ENCODE results near the gene CA7.
A peak's percentile ranks its signal among the peaks of the same experiment; 100 is the strongest.

The CA7 gene
- long read RNA-seq, partial matches to known transcripts: 0 of 1 reads
- long read RNA-seq, other reads (novel, unspliced or antisense): 1 of 1 reads

- no peak for DNase-seq (ENCODE audit: low read depth in 1 of 2, low spot score in 1 of 2)
- Histone ChIP-seq H3K4me3 (replicated peaks; ENCODE audit: insufficient read depth, low read length) (peak within 1 kb of the TSS; percentile 22), H3K27ac (replicated peaks) (no peak within 1 kb of the TSS), H3K27me3 (ENCODE audit: insufficient read depth, poor library complexity, severe bottlenecking) (peaks cover 18% of the 10 kb centered on the region)
- TF ChIP-seq GABPA (IDR thresholded peaks at IDR 0.05; ENCODE audit: low read depth): no peak
- no peak for TF ChIP-seq POLR2AphosphoS5 (IDR thresholded peaks at IDR 0.05; ENCODE audit: low read depth)
These were observed at the start of gene CA7 for GRCh38 chr16:66844342-66845079. TSS of gene CA7 (plus strand) at chr16:66844414. CDS start at chr16:66844488, 74 bp downstream.

GRCh38 chr16:66798161-66798560 lies 46.1 kb upstream of the CA7 start:
- TF ChIP-seq GABPA (IDR thresholded peaks at IDR 0.05; ENCODE audit: low read depth): no peak
- TF ChIP-seq SPI1 (IDR thresholded peaks at IDR 0.05; ENCODE audit: borderline replicate concordance, low read depth): no peak
- TF ChIP-seq REST (IDR thresholded peaks at IDR 0.05; ENCODE audit: insufficient replicate concordance, low read depth): no peak
- no peak for TF ChIP-seq POLR2AphosphoS5 (IDR thresholded peaks at IDR 0.05; ENCODE audit: low read depth)
- TF ChIP-seq, protein P1, sequence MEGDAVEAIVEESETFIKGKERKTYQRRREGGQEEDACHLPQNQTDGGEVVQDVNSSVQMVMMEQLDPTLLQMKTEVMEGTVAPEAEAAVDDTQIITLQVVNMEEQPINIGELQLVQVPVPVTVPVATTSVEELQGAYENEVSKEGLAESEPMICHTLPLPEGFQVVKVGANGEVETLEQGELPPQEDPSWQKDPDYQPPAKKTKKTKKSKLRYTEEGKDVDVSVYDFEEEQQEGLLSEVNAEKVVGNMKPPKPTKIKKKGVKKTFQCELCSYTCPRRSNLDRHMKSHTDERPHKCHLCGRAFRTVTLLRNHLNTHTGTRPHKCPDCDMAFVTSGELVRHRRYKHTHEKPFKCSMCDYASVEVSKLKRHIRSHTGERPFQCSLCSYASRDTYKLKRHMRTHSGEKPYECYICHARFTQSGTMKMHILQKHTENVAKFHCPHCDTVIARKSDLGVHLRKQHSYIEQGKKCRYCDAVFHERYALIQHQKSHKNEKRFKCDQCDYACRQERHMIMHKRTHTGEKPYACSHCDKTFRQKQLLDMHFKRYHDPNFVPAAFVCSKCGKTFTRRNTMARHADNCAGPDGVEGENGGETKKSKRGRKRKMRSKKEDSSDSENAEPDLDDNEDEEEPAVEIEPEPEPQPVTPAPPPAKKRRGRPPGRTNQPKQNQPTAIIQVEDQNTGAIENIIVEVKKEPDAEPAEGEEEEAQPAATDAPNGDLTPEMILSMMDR (IDR thresholded peaks at IDR 0.05; ENCODE audit: insufficient read depth, low read length): no peak
- H3K27me3 ChIP-seq (ENCODE audit: insufficient read depth, poor library complexity, severe bottlenecking): no peaks in the 10 kb centered on the region
- DNase-seq (ENCODE audit: low read depth in 1 of 2, low spot score in 1 of 2): no peak
- H3K27ac ChIP-seq (replicated peaks): no peak overlapping the region
- H3K4me3 ChIP-seq (replicated peaks; ENCODE audit: insufficient read depth, low read length): no peak overlapping the region

- no peak overlapping the region for H3K27ac ChIP-seq (replicated peaks)
- DNase-seq (ENCODE audit: low read depth in 1 of 2, low spot score in 1 of 2): no peak
- TF ChIP-seq, protein P1 (IDR thresholded peaks at IDR 0.05; ENCODE audit: insufficient read depth, low read length): no peak
- TF ChIP-seq POLR2AphosphoS5 (IDR thresholded peaks at IDR 0.05; ENCODE audit: low read depth) (no peak), REST (IDR thresholded peaks at IDR 0.05; ENCODE audit: insufficient replicate concordance, low read depth) (no peak), SPI1 (IDR thresholded peaks at IDR 0.05; ENCODE audit: borderline replicate concordance, low read depth) (no peak), GABPA (IDR thresholded peaks at IDR 0.05; ENCODE audit: low read depth) (no peak)
- no peaks in the 10 kb centered on the region for H3K27me3 ChIP-seq (ENCODE audit: insufficient read depth, poor library complexity, severe bottlenecking)
- no peak overlapping the region for H3K4me3 ChIP-seq (replicated peaks; ENCODE audit: insufficient read depth, low read length)
These were observed 43.4 kb upstream of the CA7 start for GRCh38 chr16:66800856-66801255.

GRCh38 chr16:66801320-66802105 lies 42.7 kb upstream of the CA7 start, which contains the start of gene TERB1:
TSS of gene TERB1 (minus strand) at chr16:66801584. CDS start at chr16:66796798, 4,786 bp downstream.
- TF ChIP-seq GABPA (IDR thresholded peaks at IDR 0.05; ENCODE audit: low read depth) (no peak), SPI1 (IDR thresholded peaks at IDR 0.05; ENCODE audit: borderline replicate concordance, low read depth) (no peak), REST (IDR thresholded peaks at IDR 0.05; ENCODE audit: insufficient replicate concordance, low read depth) (no peak), POLR2AphosphoS5 (IDR thresholded peaks at IDR 0.05; ENCODE audit: low read depth) (no peak)
- TF ChIP-seq, protein P1 (IDR thresholded peaks at IDR 0.05; ENCODE audit: insufficient read depth, low read length): no peak
- Histone ChIP-seq H3K27me3 (ENCODE audit: insufficient read depth, poor library complexity, severe bottlenecking) (no peaks in the 10 kb centered on the region), H3K4me3 (replicated peaks; ENCODE audit: insufficient read depth, low read length) (no peak within 1 kb of the TSS), H3K27ac (replicated peaks) (no peak within 1 kb of the TSS)
- no peak for DNase-seq (ENCODE audit: low read depth in 1 of 2, low spot score in 1 of 2)
